HG02642 (cell line): ENCODE data around the gene SLCO4A1.
A peak's percentile ranks its signal among the peaks of the same experiment; 100 is the strongest.
"Not testable (repeated sequence)": the region's sequence is repeated elsewhere in the genome, so short reads cannot be mapped to it uniquely, and the experiment has no call there.

Source experiments
- ATAC-seq: cut with Tn5 transposase; IDR thresholded peaks from one replicate; pipeline ENCODE4 v1.9.1; 2021; ENCODE audit warnings: mild to moderate bottlenecking; ENCODE audit not compliant: unreplicated experiment, poor library complexity

The SLCO4A1 gene

DNA sequence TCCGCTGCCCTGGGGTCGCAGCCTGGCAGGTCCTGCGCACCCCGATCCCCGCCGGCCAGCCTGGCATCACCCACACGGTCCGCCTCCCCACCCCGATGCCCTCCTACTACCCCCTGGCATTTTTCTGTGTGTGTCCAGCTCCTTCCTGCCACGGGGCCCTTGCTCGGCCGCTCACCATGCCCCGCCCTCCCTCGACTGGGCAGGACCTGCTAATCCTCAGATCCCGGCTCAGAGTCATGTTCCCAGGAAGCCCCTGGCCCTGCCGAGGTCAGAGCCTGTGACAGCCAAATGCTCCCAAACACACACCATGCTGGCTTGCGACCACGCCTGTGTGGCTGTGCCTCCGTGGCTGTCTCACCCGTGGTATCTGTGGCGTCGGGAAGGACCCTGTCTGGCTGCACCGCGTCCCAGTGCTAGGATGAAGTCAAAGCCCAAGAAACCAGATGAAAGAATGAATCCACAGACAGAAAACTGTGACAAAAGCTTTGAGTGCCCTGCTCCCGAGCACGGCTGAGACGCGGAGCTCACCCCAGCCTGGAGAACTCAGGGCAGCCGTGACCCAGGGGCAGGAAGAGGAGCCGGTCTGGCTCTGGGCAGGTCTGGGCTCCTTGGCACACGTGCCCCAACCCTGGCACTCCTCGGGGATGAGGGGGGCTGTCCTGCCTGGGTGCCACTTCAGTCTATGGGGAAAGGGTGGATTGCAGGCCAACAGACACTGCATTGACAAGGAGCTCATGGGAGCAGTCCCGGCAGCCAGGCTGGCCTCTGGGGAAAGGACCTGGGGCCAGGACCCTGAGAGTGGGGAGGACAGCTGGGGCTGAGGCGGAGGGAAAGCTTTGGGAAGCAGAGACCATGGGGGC lies 20.8 kb upstream of the SLCO4A1 start:
- ATAC-seq = no peak

DNA sequence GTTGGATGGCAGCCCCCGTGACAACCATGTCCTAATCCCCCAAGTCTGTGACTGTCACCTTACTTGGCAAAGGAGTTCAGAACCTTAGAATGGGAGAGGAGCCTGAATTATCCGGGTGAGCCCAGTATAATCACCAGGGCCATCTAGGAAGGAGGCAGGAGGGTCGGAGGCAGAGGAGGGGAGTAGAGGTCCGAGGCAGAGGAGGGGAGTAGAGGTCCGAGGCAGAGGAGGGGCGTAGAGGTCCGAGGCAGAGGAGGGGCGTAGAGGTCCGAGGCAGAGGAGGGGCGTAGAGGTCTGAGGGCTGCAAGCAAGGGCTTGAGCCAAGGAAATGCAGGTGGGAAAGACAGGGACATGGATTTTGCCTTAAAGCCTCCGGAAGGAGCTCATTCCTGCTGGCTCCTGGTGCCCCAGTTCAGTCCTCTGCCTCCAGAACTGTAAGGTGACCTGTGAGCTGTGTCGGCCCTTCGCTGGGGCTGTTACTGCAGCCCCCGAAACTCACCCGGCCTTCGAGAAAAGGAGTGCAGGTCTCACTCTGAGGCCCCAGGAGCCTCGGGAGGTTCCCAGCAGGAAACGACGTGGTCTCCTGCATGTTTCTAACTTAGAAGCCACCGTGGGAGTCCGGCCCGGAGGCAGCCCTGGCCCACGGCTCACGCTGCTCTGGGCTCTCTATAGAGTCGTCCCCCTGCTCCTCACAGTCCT lies 20.0 kb upstream of the SLCO4A1 start:
- no peak for ATAC-seq

DNA sequence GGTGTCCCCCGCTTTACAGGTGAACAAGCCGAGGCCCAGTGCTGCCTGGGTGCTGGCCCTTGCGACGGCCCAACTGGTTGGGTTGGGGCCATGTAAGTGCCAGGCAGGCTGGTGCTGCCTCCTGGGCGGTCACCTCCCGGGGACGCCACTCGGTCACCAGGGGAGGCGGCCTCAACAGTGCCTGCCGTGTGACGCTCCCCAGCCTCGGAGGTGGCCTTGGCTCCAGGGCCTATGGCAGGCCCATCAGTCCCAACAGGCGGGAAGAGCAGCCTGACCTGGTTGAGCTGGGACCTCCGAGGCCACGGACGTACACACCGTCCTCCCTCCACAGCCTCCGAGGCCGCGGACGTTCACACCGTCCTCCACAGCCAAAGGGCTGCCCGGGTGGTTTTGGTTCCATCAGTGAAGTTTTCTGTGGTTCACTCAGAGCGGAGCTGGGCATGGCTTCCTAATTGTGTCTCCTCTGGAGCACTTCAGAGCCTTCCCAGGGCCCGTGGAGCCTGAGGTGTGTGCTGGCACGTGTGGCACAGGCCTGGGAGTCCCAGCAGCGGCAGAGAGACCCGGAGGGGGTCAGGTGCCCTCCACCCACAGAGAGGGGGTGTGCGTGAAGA lies 19.3 kb upstream of the SLCO4A1 start:
- no peak for ATAC-seq

DNA sequence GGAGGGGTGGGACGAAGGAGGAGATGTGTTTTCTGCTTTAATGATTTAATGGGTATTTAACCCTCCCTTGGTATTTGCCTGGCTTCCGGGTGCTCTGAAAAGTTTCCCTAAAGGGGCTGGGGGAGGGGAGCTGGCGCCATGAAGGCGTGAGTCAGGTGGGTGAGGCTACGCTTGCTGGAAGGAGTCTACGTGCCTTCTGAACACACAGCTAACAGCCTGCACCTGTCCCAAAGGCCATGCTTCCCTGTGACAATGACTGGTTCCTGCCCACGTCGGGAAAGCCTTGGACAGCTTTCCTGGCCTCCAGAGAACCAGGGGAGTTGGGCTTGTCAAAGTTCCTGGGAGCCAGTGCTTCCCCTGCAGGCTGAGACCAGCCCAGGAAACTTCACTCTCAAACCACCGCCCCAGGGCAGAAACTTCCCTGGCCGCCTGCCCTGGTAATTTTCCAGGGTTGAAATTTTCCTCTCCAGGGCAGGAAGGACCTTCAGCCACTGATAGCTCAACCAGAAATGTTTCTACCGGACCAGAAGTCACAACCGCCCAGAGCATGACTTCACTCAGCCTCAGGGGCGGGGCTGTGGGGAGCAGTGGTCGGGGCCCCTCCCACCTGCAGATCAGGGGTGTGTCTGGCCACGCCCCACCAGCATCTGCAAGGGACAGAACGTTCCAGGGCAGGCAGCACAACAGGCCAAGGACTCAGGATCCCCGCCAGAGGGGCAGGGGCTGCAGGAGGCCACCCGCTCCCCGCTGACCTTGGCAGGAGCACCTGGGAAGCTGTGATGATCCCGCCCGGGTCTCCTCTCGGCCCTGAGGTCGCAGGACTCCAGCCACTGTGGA lies 18.6 kb upstream of the SLCO4A1 start:
- peak; percentile 82 for ATAC-seq

DNA sequence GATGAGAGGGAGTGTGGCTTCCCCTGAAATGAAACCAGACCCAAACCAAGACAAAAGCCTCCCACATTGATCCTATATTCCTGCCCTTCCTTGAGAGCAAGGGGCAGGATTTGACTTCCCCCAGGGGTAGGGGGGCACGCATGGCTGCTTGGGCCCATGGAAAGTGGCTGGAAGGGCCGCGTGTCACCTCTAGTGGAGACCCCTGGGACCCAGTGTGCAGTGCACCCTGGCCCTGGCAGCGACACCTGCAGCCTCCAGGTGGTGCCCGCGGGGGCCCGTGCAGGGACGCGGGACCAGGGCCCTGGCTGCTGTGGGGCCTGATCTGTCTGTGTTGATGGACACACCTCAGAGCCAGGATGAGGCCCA lies 18.0 kb upstream of the SLCO4A1 start:
- peak; percentile 38 for ATAC-seq

DNA sequence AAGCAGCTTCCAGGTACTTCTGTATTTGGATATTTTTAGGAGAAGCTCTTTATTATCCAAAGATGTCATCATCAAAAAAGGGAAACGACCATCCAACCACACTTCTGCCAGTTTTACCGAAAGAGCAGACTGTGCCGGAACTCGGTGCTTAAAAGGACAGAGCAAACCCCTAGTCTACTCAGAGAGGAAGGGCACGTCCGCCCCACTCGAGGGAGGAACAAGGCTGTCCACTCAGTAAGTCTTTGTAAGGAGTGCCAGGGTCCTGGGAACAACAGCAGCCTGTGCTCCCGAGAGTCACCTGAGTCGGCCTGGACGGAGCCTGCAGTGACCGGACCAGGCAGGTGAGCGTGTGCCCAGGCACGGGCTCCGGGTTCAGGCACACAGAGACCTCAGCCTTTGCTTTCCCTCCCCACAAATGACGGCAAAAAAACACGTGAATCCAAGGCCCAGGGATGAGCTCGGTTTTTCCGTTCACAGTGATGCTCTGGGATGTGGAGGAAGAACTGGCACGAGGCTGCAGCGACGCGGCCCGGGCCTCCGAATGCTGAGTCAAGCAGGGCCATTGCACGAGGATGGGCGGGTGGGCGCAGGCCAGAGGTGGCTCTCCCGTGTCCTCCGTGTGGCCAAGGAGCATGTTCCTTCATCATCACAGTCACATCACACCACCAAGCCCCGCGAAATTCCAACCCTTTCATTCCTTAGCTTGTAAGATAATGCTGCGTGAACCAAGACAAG lies 17.4 kb upstream of the SLCO4A1 start:
- ATAC-seq = no peak

DNA sequence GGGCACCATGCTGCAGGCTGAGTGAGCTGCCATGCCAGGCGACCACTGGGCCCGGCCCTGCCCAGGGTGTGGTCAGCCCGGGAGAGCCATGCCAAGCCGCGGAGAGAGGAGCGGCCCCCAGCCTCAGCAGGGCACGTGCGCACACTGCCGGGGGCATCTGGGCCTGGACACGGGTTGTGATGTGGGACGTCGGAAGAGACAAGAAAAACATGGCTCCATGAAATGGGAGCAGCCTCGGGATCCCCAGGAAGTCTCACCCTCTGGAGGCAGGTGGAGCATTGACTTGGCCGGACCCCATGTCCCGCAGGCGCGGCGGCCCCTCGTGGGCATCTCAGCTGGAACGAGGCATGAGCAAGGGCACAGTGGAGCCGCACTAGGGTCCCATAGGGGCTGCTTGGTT lies 16.8 kb upstream of the SLCO4A1 start:
- ATAC-seq = no peak

DNA sequence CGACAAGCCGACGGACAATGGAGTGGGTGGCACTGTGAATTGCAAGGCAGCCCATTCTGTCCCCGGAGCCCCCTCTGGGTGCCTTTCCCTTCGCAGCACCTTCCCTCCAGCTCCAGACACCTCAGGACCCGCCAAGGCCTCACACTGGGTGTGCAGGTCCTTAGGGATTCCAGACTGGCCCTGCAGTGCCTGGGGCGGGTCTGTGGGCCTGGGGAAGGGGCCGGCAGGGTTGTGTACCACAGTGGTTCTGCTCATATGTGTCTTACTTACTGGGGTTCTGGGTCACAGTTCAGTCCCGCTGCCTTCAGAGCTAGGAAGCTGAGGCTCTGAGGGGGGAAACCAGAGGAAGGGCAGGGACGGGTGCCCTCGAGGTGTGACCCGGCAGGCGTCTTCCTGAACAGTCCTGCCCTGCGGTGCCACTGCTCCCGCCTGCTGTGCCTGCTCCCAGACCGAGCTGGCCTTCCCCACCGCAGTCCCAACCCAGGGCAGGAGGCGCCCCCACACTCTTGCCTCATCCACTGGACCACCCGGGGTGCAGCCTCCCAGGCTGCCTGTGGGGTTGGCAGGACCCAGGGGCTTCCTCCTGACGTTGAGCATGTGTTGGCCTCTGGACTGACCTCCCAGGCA lies 16.3 kb upstream of the SLCO4A1 start:
- no peak for ATAC-seq

DNA sequence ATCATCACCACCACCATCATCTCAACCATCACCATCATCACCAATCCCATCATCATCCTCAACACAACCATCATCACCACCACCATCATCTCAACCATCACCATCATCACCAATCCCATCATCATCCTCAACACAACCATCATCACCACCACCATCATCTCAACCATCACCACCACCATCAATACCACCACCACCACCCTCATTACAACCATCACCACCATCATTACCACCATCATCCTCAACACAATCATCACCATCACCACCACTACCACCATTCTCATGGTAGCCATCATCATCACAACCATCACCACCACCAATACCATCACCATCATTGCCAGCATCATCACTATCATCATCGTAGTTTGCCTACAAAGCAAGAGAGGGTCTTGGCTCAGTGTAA lies 14.9 kb upstream of the SLCO4A1 start:
- ATAC-seq = not testable (repeated sequence)

DNA sequence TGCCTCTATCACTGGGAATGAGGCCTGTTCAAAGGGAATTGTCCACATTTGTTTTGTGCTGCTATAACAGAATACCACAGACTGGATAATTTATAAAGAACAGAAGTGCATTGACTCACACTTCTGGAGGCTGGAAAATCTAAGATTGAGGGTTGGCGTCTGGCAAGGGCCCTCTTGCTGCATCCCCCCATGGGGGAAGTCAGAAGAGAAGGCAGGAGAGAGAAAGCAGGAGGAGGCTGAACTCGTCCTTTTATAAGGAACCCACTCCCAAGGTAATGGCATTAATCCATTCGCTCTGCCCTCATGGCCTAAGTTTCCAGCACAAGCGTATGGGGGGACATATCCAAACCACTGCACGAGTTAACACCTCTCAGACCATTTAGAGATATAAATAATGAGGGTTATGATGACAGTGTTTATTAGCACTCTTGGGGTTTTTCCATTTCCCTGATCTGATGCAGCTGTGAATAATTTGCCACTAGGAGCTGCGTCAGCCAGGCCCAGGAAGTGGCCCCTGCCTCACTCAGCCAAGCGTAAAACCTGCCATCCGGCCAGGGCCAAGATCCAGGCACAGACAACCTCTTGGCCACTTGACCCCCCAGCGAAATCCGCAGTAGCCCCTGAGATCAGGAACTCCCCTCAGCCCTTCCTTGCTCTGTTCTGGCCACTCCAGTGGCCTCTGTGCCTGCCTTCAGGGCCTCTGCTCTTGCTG lies 14.2 kb upstream of the SLCO4A1 start:
- no peak for ATAC-seq

DNA sequence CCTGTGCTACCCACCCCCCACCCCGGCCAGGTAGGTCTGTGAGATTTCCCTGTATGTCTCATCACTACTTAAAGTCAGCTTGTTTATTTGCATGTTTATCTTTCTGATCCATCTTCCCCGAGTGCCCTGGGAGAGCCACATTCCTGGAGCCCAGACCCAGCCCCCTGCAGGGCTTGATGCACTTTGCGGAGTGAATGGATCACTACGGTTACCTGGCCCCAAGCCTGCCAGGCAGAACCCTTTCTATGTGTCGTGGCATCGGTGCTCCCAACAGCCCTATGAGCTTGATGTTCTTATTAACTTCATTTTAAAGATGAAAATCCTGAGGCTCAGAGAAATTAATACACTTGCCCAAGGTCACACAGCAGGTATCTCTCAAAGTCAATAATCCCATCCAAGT lies 13.6 kb upstream of the SLCO4A1 start:
- ATAC-seq = no peak

DNA sequence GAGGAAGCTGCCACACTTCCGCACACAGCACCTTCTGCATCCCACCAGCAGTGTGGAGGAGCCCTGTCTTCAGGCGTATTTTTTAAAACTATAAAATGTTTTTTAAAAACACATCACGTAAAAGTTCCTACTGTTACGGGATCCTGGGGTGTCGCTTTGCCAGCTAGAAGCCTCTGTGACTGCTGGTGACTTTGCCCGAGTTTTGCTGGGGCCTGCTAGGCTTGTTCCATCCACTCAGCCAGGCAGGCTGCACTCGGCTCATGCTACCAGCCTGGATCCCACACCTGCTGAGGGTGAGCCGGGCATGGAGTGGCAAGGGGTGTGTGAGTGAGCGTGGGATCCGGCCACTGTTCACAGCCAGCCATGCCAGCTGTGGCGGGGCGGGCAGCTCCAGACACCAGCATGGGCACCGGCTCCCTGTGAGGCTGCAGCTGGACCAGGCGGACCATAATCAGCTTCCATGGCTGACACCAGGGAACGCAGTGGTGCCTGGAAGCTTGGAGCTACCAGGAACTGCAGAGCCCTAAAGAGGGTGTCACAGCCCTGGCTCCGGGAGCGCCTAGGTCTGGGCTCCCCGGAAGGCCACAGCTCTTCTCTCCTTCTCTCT lies 12.3 kb upstream of the SLCO4A1 start:
- ATAC-seq = no peak

DNA sequence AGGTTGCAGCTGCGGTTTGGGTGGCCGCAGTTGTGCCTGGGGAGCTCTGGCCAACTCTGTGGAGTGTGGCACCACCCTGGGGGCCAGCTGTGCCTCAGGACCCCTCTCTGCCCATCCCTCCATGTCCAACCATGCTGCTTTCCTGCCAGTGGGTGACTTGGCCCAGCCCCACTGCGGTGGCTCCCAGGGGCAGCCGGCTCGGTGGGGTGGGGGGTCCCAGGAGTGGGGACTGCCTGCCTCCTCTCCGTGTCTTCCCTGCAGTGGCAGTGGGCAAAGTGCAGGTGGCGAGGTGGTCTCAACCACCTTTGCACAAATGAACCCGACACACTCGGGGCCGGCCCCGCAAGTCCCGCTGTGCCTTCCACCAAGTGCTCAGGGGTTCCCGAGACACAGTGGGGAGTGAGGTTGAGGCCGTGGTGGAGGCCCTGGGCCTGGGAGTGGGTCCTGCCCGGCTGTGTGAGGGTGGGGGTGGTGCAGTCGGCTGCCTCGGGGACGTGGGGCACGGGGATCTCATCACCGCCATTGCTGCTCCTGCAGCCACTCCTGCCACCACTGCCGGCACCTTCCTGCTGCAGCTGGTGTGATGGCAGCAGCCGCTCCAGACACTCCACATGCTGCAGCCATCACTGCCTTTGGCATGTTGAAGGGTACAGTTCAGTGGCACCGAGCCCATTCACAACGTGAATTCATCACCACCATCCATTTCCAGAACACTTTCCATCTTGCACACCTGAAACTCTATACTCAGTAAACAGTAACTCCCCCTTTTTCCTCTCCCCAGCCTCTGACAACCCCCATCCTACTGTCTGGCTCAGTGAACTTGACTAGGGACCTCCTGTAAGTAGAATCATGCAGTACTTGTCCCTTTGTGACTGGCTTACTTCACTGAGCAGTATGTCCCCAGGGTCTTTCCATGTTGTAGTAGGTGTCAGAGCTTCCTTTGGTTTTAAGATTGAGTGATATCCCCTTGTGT lies 10.7 kb upstream of the SLCO4A1 start:
- no peak for ATAC-seq

DNA sequence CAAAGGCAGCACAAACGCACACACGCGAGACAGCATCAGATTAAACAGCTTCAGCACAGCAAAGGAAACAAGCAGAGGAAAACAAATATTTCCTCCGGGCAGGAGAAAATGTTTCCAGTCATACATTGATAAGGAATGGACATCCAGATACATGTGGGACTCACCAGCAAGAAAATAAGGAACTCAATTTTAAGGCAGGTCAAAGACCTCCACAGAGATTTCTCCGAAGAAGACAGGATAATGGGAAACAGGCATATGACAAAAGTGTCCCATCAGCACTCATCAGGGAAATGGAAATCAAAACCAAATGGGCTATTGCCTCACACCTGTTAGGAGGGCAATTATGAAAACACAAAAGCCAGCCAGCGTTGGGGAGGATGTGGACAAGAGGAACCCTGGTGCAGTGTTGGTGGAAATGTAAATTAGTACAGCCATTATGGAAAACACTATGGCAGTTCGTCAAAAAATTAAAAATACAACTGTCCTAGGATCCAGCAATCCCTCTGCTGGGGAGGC lies 9.7 kb upstream of the SLCO4A1 start:
- ATAC-seq = no peak

DNA sequence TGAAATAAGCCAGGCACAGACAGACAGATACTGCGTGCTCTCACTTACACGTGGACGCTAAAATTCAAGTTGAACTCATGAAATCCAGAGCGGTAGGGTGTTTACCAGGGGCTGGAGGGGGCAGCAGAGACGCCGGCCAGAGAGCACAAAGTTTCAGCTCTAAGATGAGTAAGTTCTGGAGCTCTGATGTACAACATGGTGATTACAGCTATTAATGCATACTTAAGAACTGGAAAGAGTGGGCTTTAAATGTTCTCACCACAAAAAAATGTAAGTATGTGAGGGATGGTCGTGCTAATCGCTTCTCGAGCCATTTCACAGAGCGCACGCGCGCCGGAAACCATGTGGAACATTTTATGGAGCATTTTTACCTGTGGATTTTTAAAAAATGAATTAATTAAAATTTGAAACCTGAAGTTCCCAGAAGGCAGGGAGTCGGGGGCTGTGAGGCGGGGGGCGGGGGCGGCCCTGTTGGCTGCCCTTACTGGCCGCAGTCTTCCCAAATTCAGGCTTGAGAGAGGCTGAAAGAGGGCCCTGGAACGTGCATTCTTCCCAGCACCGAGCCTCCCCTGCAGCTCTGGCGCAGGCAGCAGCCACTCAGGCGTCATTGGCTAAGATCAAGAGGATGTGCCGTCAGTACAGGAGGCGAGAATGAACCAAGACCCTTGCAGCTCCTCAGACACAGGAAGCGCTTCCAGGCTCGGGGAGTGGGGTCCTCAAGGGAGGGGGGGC lies 8.5 kb upstream of the SLCO4A1 start:
- ATAC-seq = no peak

DNA sequence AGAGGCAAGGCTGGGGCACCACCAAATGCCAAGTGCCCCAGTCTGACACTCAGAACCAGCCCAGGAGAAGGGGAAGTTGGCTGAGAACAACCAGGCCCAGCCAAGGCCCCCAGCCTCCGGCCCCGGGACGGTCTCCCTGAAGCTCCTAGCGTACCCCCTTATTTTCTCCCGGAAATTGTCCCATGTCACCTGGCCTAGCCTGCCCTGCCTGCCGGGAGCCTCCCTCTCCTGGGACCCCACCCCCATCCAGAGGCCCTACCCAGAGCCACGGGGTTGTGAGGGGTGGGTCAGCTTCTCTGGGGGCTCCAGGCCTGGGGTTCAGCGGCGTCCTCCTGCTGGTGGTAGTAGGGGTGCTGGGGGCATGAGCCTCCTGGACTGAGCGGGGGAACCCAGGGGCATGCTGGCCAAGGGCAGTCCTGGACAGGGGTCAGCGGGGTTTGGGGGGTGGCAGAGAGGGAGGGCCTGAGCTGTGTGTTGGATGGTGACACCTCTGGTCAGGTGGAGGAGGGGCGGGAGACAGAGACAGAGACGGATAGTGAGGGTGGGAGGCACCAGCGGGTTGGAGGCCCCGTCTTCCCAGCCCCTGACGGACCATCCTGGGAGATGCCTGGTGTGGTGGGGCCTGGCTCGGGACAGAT lies 7.9 kb upstream of the SLCO4A1 start:
- no peak for ATAC-seq
